Stimulated activated CD4-positive, alpha-beta T cell treated with anti-CD3 and anti-CD28 coated beads, Interleukin-4, amount 100 ng/mL, for 24 hours (primary cell): ENCODE measurements around the gene GRIN2A.

ENCODE experiments used
- DNase-seq: peaks from one replicate; pipeline ENCODE4 v3.0.0-alpha.2; 2020

GRIN2A gene

GRCh38 chr16:10026593-10026992 lies 155.6 kb downstream of the GRIN2A start:
- no peak for DNase-seq

DNA sequence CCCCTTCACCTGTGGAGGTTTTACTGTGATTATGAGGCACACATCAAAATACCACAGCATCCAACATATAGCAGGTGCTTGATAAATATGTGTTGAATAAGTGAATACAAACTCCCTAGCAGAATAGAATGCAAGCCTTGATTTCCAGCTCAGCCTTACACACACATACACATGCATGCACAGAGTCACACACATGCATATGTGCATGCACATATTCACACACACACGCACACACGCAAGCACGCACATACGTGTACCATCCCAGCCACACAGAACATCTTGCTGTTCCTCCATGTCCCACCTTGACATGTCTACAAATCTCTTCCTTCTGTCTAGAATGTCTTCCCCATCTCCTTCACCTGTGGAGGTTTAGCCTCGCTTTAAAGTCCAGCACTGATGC lies 160.1 kb downstream of the GRIN2A start:
- DNase-seq, result no peak

DNA sequence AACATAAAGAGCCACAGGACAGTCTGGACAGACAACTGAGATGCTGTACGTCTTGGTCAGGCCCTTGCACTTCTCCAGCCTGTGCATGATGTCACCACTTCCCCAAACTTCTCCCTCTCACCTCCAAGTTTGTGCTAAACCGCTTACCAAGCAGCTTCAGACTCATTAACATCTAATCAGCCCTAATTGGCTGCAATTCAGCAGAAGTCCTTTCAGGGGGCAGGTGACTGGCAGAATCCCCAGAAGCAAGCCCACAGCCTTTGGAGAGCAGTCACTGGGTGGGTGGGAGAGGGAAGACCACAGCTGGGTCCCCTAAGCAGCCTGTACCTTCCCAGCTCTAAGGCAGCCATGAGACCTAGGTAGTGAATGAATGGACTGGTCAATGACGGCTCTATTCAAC lies 161.4 kb downstream of the GRIN2A start:
- no peak for DNase-seq

DNA sequence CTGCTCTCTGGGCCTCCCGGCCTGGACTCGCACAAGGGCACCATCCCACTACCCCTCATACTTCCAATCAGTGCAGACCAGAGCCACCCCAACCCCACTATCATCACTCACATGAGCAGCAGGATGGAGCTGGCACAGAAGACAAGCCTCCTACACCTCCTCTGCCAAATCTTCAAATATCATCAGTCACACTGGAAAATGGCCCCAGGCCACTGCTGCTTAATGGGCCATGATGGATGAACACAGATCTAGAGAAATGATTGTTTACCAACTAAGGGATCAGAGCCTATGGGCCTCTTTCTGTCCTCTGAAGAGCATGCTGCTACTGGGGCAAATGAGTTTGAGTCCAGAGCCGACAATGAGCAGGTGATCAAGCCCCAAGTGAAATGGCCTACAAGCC lies 165.5 kb downstream of the GRIN2A start:
- no peak for DNase-seq

GRCh38 chr16:10015397-10015796 lies 166.8 kb downstream of the GRIN2A start:
- DNase-seq, result no peak

DNA sequence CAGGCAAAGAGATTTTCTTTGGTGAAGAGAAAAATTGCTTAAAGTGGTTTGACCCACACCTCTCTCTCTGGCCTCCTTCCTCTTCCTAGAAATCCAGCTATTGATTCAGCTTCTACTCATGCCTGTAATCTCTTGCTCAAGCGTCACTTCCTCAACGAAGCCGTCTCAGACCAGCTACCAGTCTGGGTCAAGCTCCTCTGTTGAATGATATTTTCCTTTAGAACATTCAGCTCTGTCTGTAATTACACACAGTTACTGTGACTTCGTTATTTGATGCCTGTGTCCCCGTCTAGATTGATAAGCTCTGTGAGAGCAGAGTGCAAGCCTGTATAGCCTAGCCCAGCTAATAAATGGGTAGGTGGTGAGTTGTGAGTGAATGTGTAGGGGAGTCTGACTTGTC lies 168.5 kb downstream of the GRIN2A start:
- DNase-seq, result no peak

DNA sequence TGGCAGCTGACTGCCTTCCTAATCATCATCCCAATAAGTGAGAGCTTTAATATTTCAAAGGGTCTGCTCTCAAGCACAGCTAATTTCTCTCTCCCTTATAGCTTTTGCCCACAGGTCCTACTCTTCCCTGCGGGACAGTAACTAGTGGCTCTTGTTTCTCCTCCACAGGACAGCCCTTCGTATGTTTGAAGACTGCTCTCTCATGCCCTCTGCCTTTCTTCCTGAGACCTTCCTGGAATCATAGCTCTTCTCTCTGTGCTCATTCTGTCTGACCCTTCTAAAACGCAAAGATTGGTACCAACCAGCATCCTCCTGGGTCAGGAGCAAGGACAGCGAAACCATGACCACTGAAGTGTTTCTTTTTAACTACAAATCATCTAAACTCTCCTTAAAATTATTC lies 168.9 kb downstream of the GRIN2A start:
- no peak for DNase-seq

- no peak for DNase-seq
Measured at GRCh38 chr16:10009684-10010083, 172.5 kb downstream of the GRIN2A start.

GRCh38 chr16:10003486-10003885 lies 178.7 kb downstream of the GRIN2A start:
- DNase-seq, result no peak

GRCh38 chr16:10001258-10001775 lies 180.9 kb downstream of the GRIN2A start:
- DNase-seq, result no peak

DNA sequence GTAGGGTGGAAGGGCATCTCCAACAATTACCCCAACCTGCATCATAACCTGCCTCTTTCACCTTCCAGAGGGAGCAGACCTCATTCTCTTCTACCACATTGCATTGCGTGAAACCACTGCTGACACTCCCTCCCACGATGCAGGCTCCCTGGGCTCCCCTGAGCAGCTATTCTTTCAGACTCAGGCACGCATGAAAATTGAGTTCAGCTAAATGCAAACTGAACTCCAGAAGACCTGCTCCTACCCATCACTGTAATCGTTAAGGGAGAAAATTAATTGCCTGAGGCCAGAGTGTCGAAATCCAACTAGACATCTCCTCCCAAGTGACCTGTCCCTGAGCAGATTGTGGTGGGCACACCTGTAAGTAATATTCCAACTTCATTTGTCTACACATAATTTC lies 186.0 kb downstream of the GRIN2A start:
- no peak for DNase-seq

DNA sequence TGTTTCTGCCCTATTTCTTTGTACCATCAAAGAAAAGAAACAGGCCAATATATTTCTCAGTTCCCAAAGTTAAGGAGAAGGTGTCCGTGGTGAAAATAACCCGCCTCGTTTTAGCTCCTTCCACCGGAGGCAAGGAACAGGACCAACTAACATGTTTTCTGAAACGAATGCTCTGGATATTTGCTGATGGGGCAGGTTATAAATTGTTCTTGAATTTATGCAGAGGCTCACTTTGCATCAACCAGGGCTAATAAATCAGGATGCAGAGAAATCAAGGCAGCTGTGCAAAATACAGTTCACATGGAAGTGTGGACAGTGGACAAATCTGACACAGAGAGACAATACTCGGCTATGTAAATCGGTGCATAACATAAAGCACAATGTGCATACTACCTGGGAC lies 189.8 kb downstream of the GRIN2A start:
- DNase-seq, result no peak

GRCh38 chr16:9980981-9981380 lies 201.2 kb downstream of the GRIN2A start:
- DNase-seq, result no peak

GRCh38 chr16:9978160-9978725 lies 204.0 kb downstream of the GRIN2A start:
- DNase-seq, result no peak

DNA sequence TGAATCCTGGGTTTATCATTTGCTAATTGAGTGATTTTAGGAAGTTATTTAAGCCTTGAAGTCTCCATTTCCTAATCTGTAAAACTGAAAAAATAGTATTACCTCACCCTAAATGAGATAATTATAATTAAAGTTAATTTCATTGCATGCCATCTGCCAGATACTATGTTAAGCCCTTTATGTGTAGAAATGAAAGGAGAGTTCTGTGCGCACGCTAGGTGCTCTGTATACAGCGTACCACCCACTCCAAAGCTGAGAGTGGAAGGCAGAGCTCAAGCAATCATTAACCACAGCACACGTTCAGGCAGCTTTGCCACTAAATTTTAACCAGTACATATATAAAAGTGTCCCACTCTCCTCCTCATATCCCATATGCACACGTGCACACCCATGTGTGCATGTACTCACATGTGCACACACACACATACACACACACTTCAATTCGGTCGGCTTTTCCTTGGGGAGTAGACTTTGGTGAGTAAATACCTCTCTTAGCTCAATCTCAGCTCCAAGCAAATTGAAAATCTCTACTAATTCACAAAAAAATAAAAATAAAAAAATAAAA lies 204.8 kb downstream of the GRIN2A start:
- DNase-seq, result no peak

DNA sequence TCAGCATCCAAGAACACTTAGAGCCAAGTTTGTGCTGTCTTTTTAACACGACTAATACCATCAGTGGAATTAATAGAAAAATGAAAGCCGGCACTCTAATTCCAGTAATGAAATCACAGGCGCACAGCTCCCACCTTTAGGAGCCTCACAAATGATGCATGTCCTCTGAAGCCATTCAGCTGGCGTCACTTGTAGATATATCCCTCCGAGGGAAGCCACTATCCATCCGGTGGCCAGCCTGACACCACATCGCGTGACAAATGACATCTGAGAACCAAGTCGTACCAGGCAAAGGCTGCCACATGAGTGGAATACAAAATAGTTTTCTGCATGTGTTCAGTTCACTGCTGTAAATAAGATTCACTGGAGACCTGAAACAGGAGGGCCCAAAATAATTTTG lies 205.6 kb downstream of the GRIN2A start:
- no peak for DNase-seq

DNA sequence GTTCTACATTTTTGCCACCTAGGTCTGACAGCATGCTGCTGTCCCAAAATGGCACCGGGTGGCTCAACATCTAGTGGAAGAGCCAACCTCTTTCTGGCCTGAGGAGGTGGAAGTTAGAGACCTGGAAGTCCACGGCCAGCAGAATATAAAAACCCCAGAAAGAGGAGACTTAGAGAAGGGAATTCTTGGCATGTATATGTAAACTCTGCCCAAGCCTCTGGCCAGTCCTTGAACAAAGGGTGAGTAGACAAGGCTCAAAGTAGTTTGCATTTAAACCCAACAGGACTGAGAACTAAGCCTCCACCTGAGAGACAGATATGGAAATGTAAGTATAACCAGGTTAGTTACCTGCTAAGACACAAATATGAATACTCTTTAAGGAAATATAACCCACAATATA lies 210.3 kb downstream of the GRIN2A start:
- DNase-seq, result no peak

- no peak for DNase-seq
Measured at GRCh38 chr16:9970796-9971195, 211.4 kb downstream of the GRIN2A start.

DNA sequence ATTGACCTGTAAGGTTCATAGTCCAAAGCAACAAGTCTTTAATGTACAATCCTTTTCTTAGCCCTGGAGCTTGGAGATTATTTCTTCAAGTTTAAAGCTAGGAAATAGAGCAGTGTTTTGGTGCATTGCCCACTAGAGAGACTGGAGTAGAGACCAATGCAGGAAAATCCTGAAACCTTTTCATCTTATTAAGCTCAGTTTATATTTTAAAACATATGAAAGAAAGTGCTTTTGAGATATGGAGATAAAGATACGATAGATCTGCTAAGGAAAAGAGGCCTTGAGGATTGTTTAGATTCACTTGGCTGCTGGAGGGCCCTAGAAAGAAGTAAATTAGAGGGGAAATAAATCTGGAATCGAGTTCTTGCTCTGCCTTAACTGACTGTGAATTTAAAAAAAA lies 212.0 kb downstream of the GRIN2A start:
- DNase-seq, result no peak

GRCh38 chr16:9969580-9969979 lies 212.6 kb downstream of the GRIN2A start:
- DNase-seq, result no peak

- DNase-seq, result no peak
Measured at GRCh38 chr16:9966569-9967157, 215.6 kb downstream of the GRIN2A start.

- DNase-seq, result no peak
Measured at GRCh38 chr16:9965079-9965478, 217.1 kb downstream of the GRIN2A start.

DNA sequence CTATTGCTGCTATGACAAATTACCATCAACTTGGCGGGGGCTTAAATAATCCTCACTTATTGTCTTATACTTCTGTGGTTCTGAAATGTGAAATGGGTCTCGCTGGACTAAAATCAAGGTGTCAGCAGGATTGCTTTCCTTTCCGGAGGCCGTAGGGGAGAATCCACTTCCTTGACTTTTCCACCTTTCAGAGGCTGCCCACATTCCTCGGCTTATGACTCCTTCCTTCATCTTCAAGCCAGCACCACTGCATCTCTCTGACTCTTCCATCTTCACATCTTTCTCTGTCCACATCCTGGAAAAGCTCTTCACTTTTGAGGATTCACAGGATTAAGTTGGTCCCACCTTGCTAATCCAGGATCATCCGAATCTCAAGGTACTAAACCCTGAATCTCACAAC lies 217.8 kb downstream of the GRIN2A start:
- no peak for DNase-seq

DNA sequence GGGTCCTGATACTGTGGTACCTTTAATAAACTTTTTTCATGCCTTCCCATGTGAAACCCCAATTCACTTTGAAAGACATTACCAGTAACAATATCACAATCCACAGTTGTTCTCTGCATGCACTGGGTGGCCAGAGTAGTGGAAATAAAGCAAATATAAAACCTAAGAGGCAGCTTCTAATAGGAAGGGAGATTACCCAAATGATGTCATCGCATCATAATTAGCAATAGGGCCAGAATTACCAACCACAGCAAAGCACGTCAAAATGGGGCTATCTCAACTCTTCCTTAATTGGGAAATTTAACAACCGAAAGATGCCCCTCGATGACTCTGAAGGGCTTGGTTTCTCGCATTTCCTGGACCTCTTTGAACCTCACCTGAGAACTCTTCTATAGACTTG lies 224.8 kb downstream of the GRIN2A start:
- no peak for DNase-seq

GRCh38 chr16:9957002-9957401 lies 225.2 kb downstream of the GRIN2A start:
- DNase-seq, result no peak
